Effector memory CD8-positive, alpha-beta T cell (primary cell): ENCODE data around the gene CELF4.

Source experiments
- ATAC-seq: fragments of 150-1000 bp; cut with Tn5 transposase; replicated peaks from 2 replicates; pipeline ENCODE4 v1.10.0; 2021; ENCODE audit warnings: mild to moderate bottlenecking, moderate library complexity
- DNase-seq, 3 experiments: peaks; one replicate each; pipeline ENCODE4 v3.0.0; 2021
- H3K27ac Mint-ChIP-seq, 2 donors: one replicate each; pipeline ENCODE4 v1.8.0; 2022; ENCODE audit warnings: mild to moderate bottlenecking in 2 of 2, mixed read lengths in 2 of 2, moderate library complexity in 2 of 2
- H3K27me3 Mint-ChIP-seq, 2 donors: one replicate each; pipeline ENCODE4 v1.8.0; 2022; ENCODE audit warnings: mixed read lengths in 2 of 2
- H3K36me3 Mint-ChIP-seq: one replicate; pipeline ENCODE4 v1.8.0; 2022; ENCODE audit warnings: mild to moderate bottlenecking, moderate library complexity, mixed read lengths; ENCODE audit not compliant: insufficient read depth
- H3K4me1 Mint-ChIP-seq, 2 donors: one replicate each; pipeline ENCODE4 v1.8.0; 2022; ENCODE audit warnings: low read depth in 2 of 2, mixed read lengths in 2 of 2
- H3K4me3 Mint-ChIP-seq, 2 donors: one replicate each; pipeline ENCODE4 v1.8.0; 2022; ENCODE audit warnings: mild to moderate bottlenecking in 2 of 2, mixed read lengths in 2 of 2, moderate library complexity in 2 of 2
- H3K9me3 Mint-ChIP-seq, 2 donors: one replicate each; pipeline ENCODE4 v1.8.0; 2022; ENCODE audit warnings: mixed read lengths in 2 of 2

The CELF4 gene

DNA sequence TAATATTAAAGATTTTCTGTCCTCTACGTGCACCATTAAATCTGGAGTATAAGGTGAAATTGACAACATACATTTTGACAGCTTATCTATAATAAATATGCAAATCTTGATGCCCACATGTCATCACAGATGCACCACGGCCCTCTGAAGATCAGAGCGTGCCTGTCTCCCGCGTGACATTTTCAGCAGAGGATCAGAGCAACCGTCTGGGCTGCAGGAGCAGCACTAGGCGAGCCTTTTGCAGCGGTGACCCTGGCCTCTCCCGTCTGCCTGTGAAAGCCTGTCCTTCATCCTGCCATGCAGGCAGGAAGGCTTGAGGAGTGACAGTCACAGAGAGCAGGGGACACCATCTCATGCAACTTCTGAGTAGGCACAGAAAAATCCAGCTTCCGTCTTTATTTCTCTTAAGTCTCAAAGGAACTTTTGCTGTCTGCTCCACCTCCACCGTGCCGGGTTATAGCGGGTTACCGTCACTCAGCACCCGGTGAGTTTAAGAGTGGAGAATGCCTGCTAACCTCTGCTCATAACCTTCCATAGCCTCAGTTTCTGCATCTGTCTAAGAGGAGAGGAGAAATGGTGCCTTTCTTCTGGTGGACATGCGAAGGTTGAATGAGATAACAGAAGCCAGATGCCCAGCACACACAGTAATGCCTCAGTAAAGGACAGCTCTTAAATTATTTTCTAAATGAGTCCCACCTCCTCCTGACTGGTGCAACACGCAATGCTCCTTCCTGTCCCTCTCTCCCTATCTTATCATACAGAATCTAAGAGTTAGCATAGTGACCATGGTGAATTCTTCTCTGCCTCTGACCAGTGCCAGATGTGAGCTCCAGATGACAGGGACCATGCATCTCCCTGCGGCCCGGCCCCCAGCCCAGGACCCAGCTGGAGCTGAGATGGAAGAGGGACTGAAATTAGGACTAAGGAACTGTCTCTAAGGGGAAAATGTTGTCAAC is 43.8 kb downstream of the CELF4 start:
- H3K27ac Mint-ChIP-seq, result no peak overlapping the region
- peaks cover 0 to 4% of the 10 kb centered on the region in 2 donors for H3K4me1 Mint-ChIP-seq
- no peak overlapping the region for H3K4me3 Mint-ChIP-seq
- peaks cover 35 to 69% of the 10 kb centered on the region in 2 donors for H3K27me3 Mint-ChIP-seq
- no peak for DNase-seq
- ATAC-seq, result no peak
- peaks cover 2% of the 10 kb centered on the region for H3K36me3 Mint-ChIP-seq
- H3K9me3 Mint-ChIP-seq, result no peaks in the 10 kb centered on the region

DNA sequence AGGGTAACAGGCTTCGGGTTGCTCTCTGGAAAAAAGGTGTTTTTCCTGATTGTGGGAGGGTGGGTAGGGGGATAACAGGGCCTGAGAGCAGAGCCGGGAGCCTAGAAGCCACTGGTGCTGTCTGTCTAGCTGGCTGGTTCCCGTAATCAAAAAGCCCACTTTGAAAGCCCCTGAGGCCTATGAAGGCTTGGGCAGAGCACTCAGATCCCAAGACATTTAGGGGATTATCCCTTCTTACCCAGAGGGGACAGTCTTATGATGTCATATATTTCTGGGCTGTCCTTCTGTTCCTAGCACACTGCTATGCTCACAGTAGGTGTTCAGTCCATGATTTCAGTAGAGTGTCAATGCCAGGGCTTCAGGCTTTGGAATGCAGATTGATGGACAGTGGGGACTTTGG is 45.1 kb downstream of the CELF4 start:
- DNase-seq (no peak), ATAC-seq (no peak)
- peaks cover 2% of the 10 kb centered on the region for H3K36me3 Mint-ChIP-seq
- H3K9me3 Mint-ChIP-seq, result no peaks in the 10 kb centered on the region
- no peak overlapping the region for H3K4me3 Mint-ChIP-seq
- peaks cover 0 to 4% of the 10 kb centered on the region in 2 donors for H3K4me1 Mint-ChIP-seq
- H3K27ac Mint-ChIP-seq, result no peak overlapping the region
- peaks cover 35 to 56% of the 10 kb centered on the region in 2 donors for H3K27me3 Mint-ChIP-seq

DNA sequence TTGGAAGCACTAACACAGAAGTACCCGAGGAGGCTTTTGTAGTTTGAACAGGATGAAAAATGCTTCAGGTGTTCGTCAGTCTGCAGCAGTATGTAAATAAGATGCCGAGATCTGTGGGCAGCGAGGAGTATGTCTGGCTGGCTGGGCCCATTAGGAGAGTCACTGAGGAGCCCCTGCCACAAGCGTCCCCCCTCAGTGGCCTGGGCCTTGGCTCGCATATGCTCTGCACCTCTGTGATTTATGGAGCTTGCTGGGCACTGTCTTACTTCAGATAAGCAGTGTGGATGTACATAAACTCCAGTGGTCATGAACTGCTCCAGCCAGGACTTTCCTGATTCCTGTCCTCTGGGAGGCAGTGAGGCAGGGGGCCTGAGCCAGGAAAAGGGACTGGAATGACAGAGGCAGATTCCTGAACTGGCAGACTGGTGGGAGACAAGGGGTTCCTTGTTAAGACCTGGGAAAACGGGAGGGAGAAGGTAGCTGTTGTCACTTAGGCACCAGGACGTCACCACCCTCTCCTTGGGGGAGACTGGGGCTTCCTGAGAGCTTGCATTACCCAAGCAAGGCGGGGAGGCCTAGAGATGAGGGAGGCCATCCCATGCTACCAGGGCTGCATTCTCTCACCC is 46.0 kb downstream of the CELF4 start:
- no peaks in the 10 kb centered on the region for H3K4me1 Mint-ChIP-seq
- ATAC-seq, result no peak

DNA sequence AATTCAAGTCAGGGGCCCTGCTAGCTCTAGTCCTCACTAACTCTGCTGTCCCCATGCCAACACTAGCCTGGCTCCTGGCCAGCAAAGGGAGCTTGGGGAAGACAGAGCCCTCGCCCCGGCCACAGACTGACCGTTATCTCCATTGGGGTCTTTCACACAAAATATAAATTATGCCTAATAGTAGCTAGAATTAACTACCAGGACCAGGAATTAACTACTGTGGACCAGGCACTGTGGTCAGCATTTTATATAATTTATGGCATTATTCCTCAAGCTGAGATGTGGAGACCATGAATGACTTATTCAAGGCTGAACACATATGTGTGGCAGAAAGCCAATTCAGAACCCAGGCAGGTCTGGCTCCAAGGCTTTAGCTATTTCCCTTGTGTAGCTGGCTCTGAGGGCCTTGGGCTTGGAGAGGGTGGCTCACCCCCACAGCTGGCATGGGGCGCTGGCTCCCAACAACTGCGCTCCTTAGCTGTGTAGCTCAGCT is 49.2 kb downstream of the CELF4 start:
- Mint-ChIP-seq H3K4me3 (no peak overlapping the region), H3K4me1 (no peaks in the 10 kb centered on the region), H3K36me3 (no peaks in the 10 kb centered on the region), H3K27me3 (peaks cover 0 to 16% of the 10 kb centered on the region in 2 donors), H3K9me3 (peaks cover 2 to 4% of the 10 kb centered on the region in 2 donors), H3K27ac (no peak overlapping the region)
- ATAC-seq (no peak), DNase-seq (no peak)

More for the DNA sequence above, 46.0 kb downstream of the CELF4 start:
- no peak for DNase-seq
- H3K9me3 Mint-ChIP-seq, result no peaks in the 10 kb centered on the region
- H3K27me3 Mint-ChIP-seq, result peaks cover 27 to 47% of the 10 kb centered on the region in 2 donors
- peaks cover 2% of the 10 kb centered on the region for H3K36me3 Mint-ChIP-seq
- no peak overlapping the region for H3K27ac Mint-ChIP-seq
- no peak overlapping the region for H3K4me3 Mint-ChIP-seq

DNA sequence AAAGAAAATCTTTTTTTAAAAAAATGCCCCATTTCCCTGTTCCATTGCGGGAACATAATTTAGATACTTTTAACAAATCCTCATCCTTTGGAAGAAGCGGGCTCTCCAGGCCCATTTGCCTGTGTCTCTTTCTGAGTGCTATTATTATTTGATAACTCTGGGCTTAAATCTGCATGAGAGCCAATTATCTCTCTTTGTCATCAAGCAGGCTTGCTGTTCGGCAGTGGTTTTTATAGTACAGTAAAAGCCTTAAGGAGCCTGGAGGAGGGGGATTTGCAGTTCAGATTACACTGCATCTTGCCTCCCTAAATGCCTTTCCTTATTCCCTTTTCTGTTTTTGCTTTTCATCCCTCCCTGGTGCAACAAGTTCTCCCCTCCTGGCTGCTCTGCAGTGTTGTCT is 50.6 kb downstream of the CELF4 start:
- DNase-seq (no peak), ATAC-seq (no peak)
- Mint-ChIP-seq H3K4me1 (no peaks in the 10 kb centered on the region), H3K4me3 (no peak overlapping the region), H3K27me3 (peaks cover 0 to 16% of the 10 kb centered on the region in 2 donors), H3K36me3 (peaks cover 5% of the 10 kb centered on the region), H3K9me3 (peaks cover 2 to 9% of the 10 kb centered on the region in 2 donors), H3K27ac (no peak overlapping the region)

DNA sequence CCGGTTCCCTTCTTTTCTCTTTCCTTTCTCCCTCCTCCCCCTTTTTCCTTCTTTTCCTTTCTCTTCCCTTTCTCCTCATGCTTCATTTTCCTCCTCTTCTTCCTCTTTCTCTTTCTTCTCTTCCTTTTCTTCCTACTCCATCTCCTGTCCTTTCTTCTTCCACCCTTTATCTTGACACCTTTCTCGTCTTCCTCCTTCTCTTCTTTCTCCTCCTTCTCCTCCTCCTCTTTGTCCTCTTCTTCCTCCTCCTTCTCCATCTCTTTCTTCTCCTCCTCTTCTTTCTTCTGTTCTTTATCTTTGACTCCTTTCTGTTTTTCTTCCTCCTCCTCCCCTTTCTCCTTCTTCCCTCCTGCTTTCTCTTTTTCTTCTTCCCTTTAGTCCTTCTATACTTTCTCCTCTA is 53.2 kb downstream of the CELF4 start:
- Mint-ChIP-seq H3K27ac (no peak overlapping the region), H3K27me3 (peaks cover 0 to 11% of the 10 kb centered on the region in 2 donors), H3K9me3 (peaks cover 2 to 13% of the 10 kb centered on the region in 2 donors), H3K36me3 (peaks cover 5% of the 10 kb centered on the region), H3K4me3 (no peak overlapping the region), H3K4me1 (peaks cover 0 to under 1% of the 10 kb centered on the region in 2 donors)
- DNase-seq (no peak), ATAC-seq (no peak)

DNA sequence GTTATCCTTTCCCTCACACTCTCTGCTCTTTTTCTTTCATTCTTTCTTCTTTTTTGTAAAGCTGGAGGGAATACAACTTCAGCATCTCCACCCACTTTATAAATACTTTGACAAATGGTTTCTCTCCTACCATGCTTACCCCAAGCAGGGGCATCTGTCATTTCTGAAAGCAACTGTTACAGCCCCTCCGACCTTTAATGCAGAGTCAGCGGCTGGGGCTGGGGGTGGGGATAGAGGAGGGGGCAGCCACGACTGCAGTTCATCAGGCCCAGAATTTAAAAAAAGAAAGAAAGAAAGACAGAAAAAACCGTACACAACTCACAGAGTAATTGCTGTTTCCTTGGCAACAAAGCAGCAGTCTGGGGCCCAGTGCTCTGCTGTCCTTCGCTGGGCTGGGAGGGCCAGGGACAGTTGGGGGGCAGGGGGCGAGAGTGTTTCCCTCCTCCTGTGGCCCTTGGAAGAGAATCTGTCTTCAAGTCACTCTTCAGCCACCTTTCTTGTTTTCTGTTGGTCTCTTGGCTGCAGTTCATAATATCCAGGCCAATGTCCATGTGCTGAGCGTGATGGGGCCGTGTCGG is 53.8 kb downstream of the CELF4 start:
- Mint-ChIP-seq H3K27ac (no peak overlapping the region), H3K4me3 (no peak overlapping the region), H3K36me3 (peaks cover 5% of the 10 kb centered on the region), H3K27me3 (peaks cover 0 to 8% of the 10 kb centered on the region in 2 donors), H3K9me3 (peaks cover 2 to 17% of the 10 kb centered on the region in 2 donors), H3K4me1 (peaks cover 0 to 2% of the 10 kb centered on the region in 2 donors)
- ATAC-seq (no peak), DNase-seq (no peak)

DNA sequence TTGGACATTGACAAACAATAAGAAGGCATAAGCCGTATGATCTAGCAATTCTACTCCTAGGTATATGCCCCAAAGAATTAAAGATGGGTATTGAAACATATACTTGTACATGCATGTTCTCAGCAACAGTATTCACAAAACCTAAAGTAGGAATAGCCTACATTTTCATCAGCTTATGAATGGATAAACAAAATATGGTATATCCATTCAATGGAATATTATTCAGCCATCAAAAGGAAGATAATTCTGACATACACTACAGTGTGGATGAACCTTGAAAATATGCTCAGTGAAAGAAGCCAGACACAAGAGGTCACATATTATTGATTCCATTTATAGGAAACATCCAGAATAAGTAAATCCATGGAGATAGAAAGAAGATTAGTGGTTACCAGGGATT is 56.0 kb downstream of the CELF4 start:
- peaks cover 0 to 8% of the 10 kb centered on the region in 2 donors for H3K27me3 Mint-ChIP-seq
- H3K36me3 Mint-ChIP-seq, result peaks cover 5% of the 10 kb centered on the region
- DNase-seq (no peak), ATAC-seq (no peak)
- H3K27ac Mint-ChIP-seq, result no peak overlapping the region
- H3K4me1 Mint-ChIP-seq, result peaks cover 0 to 2% of the 10 kb centered on the region in 2 donors
- peaks cover 2 to 17% of the 10 kb centered on the region in 2 donors for H3K9me3 Mint-ChIP-seq
- H3K4me3 Mint-ChIP-seq, result no peak overlapping the region

DNA sequence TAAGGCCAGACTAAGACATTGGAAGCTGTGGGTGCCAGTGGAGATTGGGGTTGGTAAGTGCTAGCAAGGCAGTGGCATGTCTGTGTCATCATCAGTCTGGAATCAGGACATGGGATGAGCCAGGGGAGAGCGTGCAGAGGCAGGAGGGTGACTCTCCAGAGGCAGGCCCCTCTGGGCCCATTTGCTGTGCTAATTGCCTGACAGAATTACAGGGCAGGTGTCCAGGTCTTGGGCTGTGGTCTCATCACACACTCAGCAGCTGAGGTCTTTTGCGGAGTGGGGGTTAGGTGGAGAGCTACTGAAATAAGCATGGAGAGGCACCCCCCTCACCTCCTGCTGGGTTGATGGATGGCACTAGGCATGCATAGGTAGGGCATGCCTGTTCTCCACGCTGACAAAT is 57.4 kb downstream of the CELF4 start:
- H3K27ac Mint-ChIP-seq, result no peak overlapping the region
- peaks cover 0 to 16% of the 10 kb centered on the region in 2 donors for H3K27me3 Mint-ChIP-seq
- no peak for DNase-seq
- H3K36me3 Mint-ChIP-seq, result peaks cover 5% of the 10 kb centered on the region
- H3K4me3 Mint-ChIP-seq, result no peak overlapping the region
- no peak for ATAC-seq
- H3K9me3 Mint-ChIP-seq, result peaks cover 2 to 17% of the 10 kb centered on the region in 2 donors
- peaks cover 0 to 2% of the 10 kb centered on the region in 2 donors for H3K4me1 Mint-ChIP-seq

DNA sequence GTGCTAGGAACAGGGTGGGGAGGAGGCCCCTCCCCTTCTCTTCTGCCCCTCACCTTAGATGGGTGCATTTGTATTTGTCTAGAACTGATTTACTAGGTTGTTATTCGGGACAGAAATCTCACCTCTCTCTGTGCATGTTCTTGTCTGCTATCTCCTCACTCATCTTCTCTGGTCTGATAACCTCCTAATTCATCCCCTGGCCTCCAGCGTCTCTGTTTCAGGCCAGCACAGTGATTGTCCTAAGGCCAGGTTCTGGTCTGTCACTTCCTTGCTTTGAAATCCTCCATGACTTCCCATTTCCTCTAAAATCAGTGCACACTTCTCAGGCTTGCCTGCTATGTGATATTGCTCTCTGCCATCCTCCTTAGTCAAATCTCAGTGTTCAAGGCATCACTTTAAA is 58.4 kb downstream of the CELF4 start:
- Mint-ChIP-seq H3K4me3 (no peak overlapping the region), H3K4me1 (peaks cover 0 to 2% of the 10 kb centered on the region in 2 donors), H3K27me3 (peaks cover 0 to 25% of the 10 kb centered on the region in 2 donors), H3K9me3 (peaks cover under 1 to 17% of the 10 kb centered on the region in 2 donors), H3K36me3 (peaks cover 5% of the 10 kb centered on the region), H3K27ac (no peak overlapping the region)
- no peak for ATAC-seq
- no peak for DNase-seq

DNA sequence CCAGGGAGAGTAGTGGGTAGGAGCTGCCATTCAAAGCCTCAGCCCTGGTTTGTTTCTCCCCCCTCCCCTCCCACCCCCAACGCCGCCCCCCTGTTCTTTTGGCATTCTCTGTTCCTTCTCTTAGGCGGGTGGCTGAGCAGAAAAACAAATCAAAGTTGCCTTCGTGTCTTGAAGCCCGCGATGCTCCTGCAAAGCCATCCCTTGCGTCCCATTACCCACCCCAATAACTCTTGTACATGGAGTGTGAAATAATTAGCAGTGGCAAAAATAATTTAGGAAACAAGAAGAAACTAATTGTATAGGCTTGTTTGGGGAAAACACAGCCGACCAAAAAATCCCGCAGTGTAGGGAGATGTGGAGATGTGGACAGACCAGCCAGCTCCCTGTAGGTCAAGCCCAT is 59.6 kb downstream of the CELF4 start:
- H3K36me3 Mint-ChIP-seq, result peaks cover 5% of the 10 kb centered on the region
- no peak overlapping the region for H3K27ac Mint-ChIP-seq
- ATAC-seq, result no peak
- DNase-seq, result no peak
- peaks cover 0 to 2% of the 10 kb centered on the region in 2 donors for H3K4me1 Mint-ChIP-seq
- no peak overlapping the region for H3K4me3 Mint-ChIP-seq
- peaks cover 0 to 18% of the 10 kb centered on the region in 2 donors for H3K9me3 Mint-ChIP-seq
- peaks cover 10 to 38% of the 10 kb centered on the region in 2 donors for H3K27me3 Mint-ChIP-seq

DNA sequence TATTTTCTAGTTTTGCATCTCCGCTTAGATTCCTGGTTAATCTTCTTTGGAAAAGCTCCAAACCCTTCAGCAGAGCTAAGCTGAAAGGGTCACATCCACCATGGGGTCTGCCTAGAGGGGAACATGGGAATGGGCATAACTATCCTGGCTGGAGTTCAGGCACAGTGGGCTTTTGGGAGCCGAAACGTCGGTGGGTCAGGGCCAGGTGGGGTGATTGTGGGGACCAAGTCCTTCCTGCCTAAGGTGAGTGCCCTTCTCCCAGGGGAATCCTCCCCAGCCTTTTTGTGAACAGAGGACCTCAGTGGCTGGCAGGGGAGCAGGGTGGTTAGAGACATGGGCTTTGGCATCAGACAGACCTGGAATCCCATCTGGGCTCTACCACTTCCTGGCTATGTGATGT is 60.3 kb downstream of the CELF4 start:
- Mint-ChIP-seq H3K4me1 (peaks cover 0 to 2% of the 10 kb centered on the region in 2 donors), H3K4me3 (no peak overlapping the region), H3K27ac (no peak overlapping the region), H3K36me3 (peaks cover under 1% of the 10 kb centered on the region), H3K27me3 (peaks cover 10 to 42% of the 10 kb centered on the region in 2 donors), H3K9me3 (peaks cover 0 to 16% of the 10 kb centered on the region in 2 donors)
- DNase-seq (no peak), ATAC-seq (no peak)

DNA sequence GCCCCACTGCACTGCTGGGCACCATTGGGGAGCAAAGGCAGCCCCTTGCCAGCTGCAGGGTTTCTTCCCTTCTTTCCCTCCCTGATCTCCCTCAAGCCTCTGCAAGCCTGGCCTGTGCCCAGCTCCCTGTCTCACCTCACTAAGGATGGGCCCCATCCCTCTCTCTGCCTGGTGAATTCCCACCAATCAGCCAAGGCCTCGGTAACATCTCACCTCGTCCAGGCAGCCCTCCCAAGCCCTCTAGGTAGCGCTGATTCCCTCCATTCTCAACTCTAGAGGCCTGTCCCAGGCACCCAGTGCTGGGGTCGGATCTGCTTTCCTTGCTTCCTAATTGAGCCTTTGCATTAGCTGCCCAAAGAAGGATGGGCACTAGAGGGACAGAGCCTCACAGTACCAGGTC is 63.0 kb downstream of the CELF4 start:
- peaks cover 0 to 2% of the 10 kb centered on the region in 2 donors for H3K4me1 Mint-ChIP-seq
- H3K36me3 Mint-ChIP-seq, result no peaks in the 10 kb centered on the region
- H3K27me3 Mint-ChIP-seq, result peaks cover 15 to 53% of the 10 kb centered on the region in 2 donors
- DNase-seq (no peak), ATAC-seq (no peak)
- H3K4me3 Mint-ChIP-seq, result no peak overlapping the region
- H3K27ac Mint-ChIP-seq, result no peak overlapping the region
- H3K9me3 Mint-ChIP-seq, result peaks cover 0 to 14% of the 10 kb centered on the region in 2 donors
